HG02981 (cell line): ENCODE data around the gene ZFAND6.

ENCODE experiments used
- ATAC-seq: cut with Tn5 transposase; IDR thresholded peaks from one replicate; pipeline ENCODE4 v1.9.1; 2021; ENCODE audit warnings: mild to moderate bottlenecking, moderate library complexity; ENCODE audit not compliant: unreplicated experiment

The ZFAND6 gene

DNA sequence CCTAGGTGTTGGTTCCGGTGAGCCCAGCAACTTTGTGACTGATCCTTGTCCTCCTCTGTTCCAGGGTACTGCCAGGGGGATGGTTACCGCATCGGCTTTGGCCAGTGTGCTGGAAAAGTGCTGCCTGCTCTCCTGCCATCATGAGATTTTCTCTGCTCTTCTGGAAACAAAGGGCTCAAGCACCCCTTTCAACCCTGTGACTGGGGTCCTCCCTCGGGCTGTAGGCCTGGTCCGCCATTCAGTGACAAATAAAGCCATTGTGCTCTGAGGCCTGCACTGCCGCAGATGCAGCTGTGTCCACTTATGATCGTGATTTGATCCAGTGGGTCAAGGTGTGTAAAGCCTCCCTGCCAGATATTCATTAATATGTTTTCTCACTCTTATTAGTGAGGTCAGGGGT lies 126.6 kb downstream of the ZFAND6 start:
- no peak for ATAC-seq

DNA sequence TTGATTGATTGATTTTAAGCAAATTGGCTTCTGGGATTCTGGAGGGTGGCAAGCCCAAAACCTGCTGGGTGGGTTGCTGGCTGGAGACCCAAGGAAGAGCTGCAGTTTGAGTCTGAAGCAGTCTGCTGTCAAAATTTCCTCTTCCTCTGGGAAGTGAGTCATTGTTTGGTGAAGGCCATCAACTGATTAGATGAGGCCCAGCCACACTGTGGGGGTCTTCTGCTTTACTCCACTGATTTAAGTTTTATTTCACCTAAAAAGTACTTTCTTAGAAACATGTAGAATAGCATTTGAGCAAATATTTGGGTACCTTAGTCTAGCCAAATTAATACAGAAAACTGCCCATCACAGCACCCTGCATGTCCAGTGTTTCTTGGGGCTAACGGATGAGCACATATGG lies 127.1 kb downstream of the ZFAND6 start:
- no peak for ATAC-seq
